ENCODE measurements around the gene DYNLT2. TPM values are rescaled to one million over a fixed set of nuclear protein-coding genes. Genes with fewer than 3 reads are reported as not detected.

Gene DYNLT2
- total RNA-seq, 1 experiment from 2014 or later: 1.8 TPM

- Histone ChIP-seq H2BK12ac (ENCODE audit: insufficient read length, low read depth, low read length) (no peak overlapping the region), H3K4me1 (ENCODE audit: insufficient read depth, low read length) (no peaks in the 10 kb centered on the region), H3K23ac (ENCODE audit: insufficient read length, low read depth, low read length) (no peak overlapping the region), H4K5ac (ENCODE audit: insufficient read length, low read depth, low read length) (no peak overlapping the region), H2BK120ac (ENCODE audit: low read depth, low read length, poor library complexity, severe bottlenecking) (no peak overlapping the region), H4K8ac (replicated peaks; ENCODE audit: insufficient read length, low read depth, low read length) (no peak overlapping the region), H2AK5ac (ENCODE audit: insufficient read length, low read length) (no peak overlapping the region), H3K9ac (ENCODE audit: extremely low read depth, insufficient read length, low read length) (no peak overlapping the region), H3K4ac (ENCODE audit: low read depth, low read length) (no peak overlapping the region), H3K18ac (ENCODE audit: insufficient read length, low read depth, low read length) (no peak overlapping the region), H4K20me1 (ENCODE audit: control insufficient read depth, insufficient read depth, insufficient read length) (no peaks in the 10 kb centered on the region), H3K14ac (ENCODE audit: insufficient read depth, low read length) (no peak overlapping the region), H2BK20ac (ENCODE audit: low read depth, low read length, poor library complexity, severe bottlenecking) (no peak overlapping the region), H3K4me2 (ENCODE audit: insufficient read depth, insufficient read length, low read length) (no peak overlapping the region), H3T11ph (ENCODE audit: low read length) (no peak overlapping the region), H3K79me1 (ENCODE audit: insufficient read depth, low read depth, low read length, poor library complexity, severe bottlenecking) (peaks cover 2% of the 10 kb centered on the region), H2BK5ac (ENCODE audit: insufficient read length, low read length) (no peak overlapping the region), H4K91ac (ENCODE audit: insufficient read length, low read depth, low read length) (no peak overlapping the region), H3K23me2 (ENCODE audit: insufficient read length, low read depth, low read length, poor library complexity, severe bottlenecking) (no peaks in the 10 kb centered on the region), H2AFZ (ENCODE audit: low read length) (no peak overlapping the region), H3K27ac (ENCODE audit: insufficient read length, low read depth, low read length) (no peak overlapping the region), H3K79me2 (ENCODE audit: insufficient read depth, low read length) (no peaks in the 10 kb centered on the region), H3K56ac (ENCODE audit: insufficient read length, low read depth, low read length) (no peak overlapping the region), H3K9me3 (ENCODE audit: control insufficient read depth, low read depth, low read length) (no peaks in the 10 kb centered on the region), H3K27me3 (ENCODE audit: insufficient read depth, low read length) (no peaks in the 10 kb centered on the region), H2BK15ac (ENCODE audit: low read depth, low read length) (no peak overlapping the region)
- no peak for TF ChIP-seq CTCF (conservative IDR thresholded peaks at IDR 0.05)
- Mint-ChIP-seq H3K9me3 (no peaks in the 10 kb centered on the region), H3K4me1 (peaks cover 0 to 2% of the 10 kb centered on the region in 2 experiments; a peak in 1 of 4 replicates), H3K27me3 (ENCODE audit: low read depth) (no peaks in the 10 kb centered on the region), H3K36me3 (ENCODE audit: insufficient read depth in 1 of 3, low read depth in 3 of 3) (peaks cover 4 to 65% (median 41%) of the 10 kb centered on the region in 3 experiments; a peak in 6 of 7 replicates), H3K27ac (no peak overlapping the region; a peak in 1 of 7 replicates), H3K4me3 (no peak overlapping the region)
- DNase-seq: no peak
- no CpG with 5 or more reads among the region's 3 CpGs for WGBS (ENCODE audit: extremely low coverage, insufficient read length, low lambda C conversion rate)
Observed at GRCh38 chr6:169710009-169710408, 41.4 kb downstream of the DYNLT2 start.
